GM18861 (cell line): ENCODE data around the gene ULK3.

Source experiments
- ATAC-seq: cut with Tn5 transposase; IDR thresholded peaks from one replicate; pipeline ENCODE4 v1.9.1; 2021; ENCODE audit not compliant: unreplicated experiment

The ULK3 gene

GRCh38 chr15:74824976-74825375 lies 18.0 kb downstream of the ULK3 start:
- ATAC-seq: no peak

GRCh38 chr15:74823324-74823723 lies 19.6 kb downstream of the ULK3 start:
- no peak for ATAC-seq

GRCh38 chr15:74822233-74822632 lies 20.7 kb downstream of the ULK3 start:
- no peak for ATAC-seq

- ATAC-seq: no peak
These were observed 21.2 kb downstream of the ULK3 start for GRCh38 chr15:74821790-74822158.

- peak; percentile 72 for ATAC-seq
These were observed 21.7 kb downstream of the ULK3 start for GRCh38 chr15:74821091-74821789.

- ATAC-seq: no peak
These were observed 22.9 kb downstream of the ULK3 start for GRCh38 chr15:74820056-74820455.

GRCh38 chr15:74817370-74817737 lies 25.6 kb downstream of the ULK3 start:
- ATAC-seq: no peak

GRCh38 chr15:74816624-74817369 lies 26.2 kb downstream of the ULK3 start:
- ATAC-seq: no peak

GRCh38 chr15:74815961-74816360 lies 27.0 kb downstream of the ULK3 start:
- no peak for ATAC-seq

- no peak for ATAC-seq
These were observed 27.6 kb downstream of the ULK3 start for GRCh38 chr15:74815121-74815934.

- no peak for ATAC-seq
These were observed 30.4 kb downstream of the ULK3 start, which contains the start of gene LMAN1L for GRCh38 chr15:74812533-74812932. Gene LMAN1L (plus strand): TSS chr15:74812835. CDS start chr15:74812855, 20 bp downstream.

- ATAC-seq: no peak
These were observed 33.0 kb downstream of the ULK3 start for GRCh38 chr15:74809956-74810355.

GRCh38 chr15:74809242-74809641 lies 33.7 kb downstream of the ULK3 start:
- no peak for ATAC-seq

- no peak for ATAC-seq
These were observed 34.1 kb downstream of the ULK3 start for GRCh38 chr15:74808840-74809229.

- no peak for ATAC-seq
These were observed 34.7 kb downstream of the ULK3 start for GRCh38 chr15:74808078-74808839.

GRCh38 chr15:74807282-74807681 lies 35.7 kb downstream of the ULK3 start:
- ATAC-seq: no peak

GRCh38 chr15:74804935-74805334 lies 38.0 kb downstream of the ULK3 start:
- no peak for ATAC-seq

GRCh38 chr15:74802862-74803447 lies 40.0 kb downstream of the ULK3 start:
- no peak for ATAC-seq

GRCh38 chr15:74802290-74802689 lies 40.7 kb downstream of the ULK3 start:
- ATAC-seq: no peak

GRCh38 chr15:74801311-74801997 lies 41.5 kb downstream of the ULK3 start:
- ATAC-seq: no peak
